ENCODE measurements around the gene RBM44.

GRCh38 chr2:237868631-237869342 is 70.2 kb downstream of the RBM44 start:
- no peak for TF ChIP-seq CTCF (IDR thresholded peaks at IDR 0.05 in 4 of 5, conservative IDR thresholded peaks at IDR 0.05 in 1 of 5)
- TF ChIP-seq POLR2A (IDR thresholded peaks at IDR 0.05) = no peak

All from gastrocnemius medialis (tissue), 4 donors.